ENCODE results near the gene SLC9A8. TPM values are rescaled to one million over a fixed set of nuclear protein-coding genes. Genes with fewer than 3 reads are reported as not detected.
"Not testable (repeated sequence)": the region's sequence is repeated elsewhere in the genome, so short reads cannot be mapped to it uniquely, and the experiment has no call there.

SLC9A8 gene
- total RNA-seq, 2 experiments from 2014 or later, result 22.0 to 30.3 TPM

DNA sequence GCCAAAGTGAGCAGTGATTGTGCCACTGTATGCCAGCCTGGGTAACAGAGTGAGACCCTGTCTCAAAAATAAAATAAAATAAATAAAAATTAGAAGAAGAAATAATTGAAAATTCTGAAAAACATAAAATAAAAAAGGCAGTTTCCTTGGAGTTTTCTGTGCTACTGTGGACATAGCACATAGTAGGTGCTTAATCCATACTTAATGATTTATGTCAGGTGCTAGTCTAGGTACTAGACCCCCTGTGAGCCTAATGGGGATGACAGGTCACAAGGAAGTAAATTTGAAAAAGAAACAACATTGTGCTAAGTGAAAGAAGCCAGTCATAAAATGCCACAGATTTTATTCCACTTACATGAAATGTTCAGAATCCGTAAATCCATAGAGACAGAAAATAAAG, 9.2 kb upstream of the SLC9A8 start:
- Histone ChIP-seq H3K9me3 (ENCODE audit: low read length) (no peaks in the 10 kb centered on the region), H3K27ac (ENCODE audit: low read depth, low read length, poor library complexity, severe bottlenecking) (no peak overlapping the region), H3K4me3 (ENCODE audit: low read depth, low read length, poor library complexity, severe bottlenecking) (no peak overlapping the region), H2AFZ (ENCODE audit: low read length) (no peak overlapping the region), H3K36me3 (ENCODE audit: insufficient read depth, low read length) (no peaks in the 10 kb centered on the region), H4K20me1 (ENCODE audit: insufficient read depth, low read length) (no peaks in the 10 kb centered on the region), H3K4me1 (ENCODE audit: insufficient read depth, low read length, poor library complexity, severe bottlenecking) (peaks cover 38% of the 10 kb centered on the region), H3K4me2 (ENCODE audit: low read length) (no peak overlapping the region), H3K79me2 (ENCODE audit: insufficient read depth, low read depth, low read length) (no peaks in the 10 kb centered on the region), H3K9me2 (ENCODE audit: insufficient read depth, low read length) (no peaks in the 10 kb centered on the region)
- BruUV-seq (replicated peaks), result no TSS peak
- CTCF ChIA-PET (ENCODE audit: unreplicated experiment), result no interaction called here
- POLR2A ChIA-PET, result no interaction called here
- TF ChIP-seq, protein P1, sequence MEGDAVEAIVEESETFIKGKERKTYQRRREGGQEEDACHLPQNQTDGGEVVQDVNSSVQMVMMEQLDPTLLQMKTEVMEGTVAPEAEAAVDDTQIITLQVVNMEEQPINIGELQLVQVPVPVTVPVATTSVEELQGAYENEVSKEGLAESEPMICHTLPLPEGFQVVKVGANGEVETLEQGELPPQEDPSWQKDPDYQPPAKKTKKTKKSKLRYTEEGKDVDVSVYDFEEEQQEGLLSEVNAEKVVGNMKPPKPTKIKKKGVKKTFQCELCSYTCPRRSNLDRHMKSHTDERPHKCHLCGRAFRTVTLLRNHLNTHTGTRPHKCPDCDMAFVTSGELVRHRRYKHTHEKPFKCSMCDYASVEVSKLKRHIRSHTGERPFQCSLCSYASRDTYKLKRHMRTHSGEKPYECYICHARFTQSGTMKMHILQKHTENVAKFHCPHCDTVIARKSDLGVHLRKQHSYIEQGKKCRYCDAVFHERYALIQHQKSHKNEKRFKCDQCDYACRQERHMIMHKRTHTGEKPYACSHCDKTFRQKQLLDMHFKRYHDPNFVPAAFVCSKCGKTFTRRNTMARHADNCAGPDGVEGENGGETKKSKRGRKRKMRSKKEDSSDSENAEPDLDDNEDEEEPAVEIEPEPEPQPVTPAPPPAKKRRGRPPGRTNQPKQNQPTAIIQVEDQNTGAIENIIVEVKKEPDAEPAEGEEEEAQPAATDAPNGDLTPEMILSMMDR (conservative IDR thresholded peaks at IDR 0.05; ENCODE audit: low read length), result no peak
- TF ChIP-seq EZH2phosphoT487 (IDR thresholded peaks at IDR 0.05; ENCODE audit: borderline replicate concordance, low read depth, low read length), result no peak
- intact Hi-C loops (cut with micrococcal nuclease; ENCODE audit: unreplicated experiment), result loop anchor here (5.0 kb wide), 2 partner anchors 176 to 191 kb away; no protein-coding TSS in a partner anchor
- no peak for DNase-seq (ENCODE audit: low spot score)

DNA sequence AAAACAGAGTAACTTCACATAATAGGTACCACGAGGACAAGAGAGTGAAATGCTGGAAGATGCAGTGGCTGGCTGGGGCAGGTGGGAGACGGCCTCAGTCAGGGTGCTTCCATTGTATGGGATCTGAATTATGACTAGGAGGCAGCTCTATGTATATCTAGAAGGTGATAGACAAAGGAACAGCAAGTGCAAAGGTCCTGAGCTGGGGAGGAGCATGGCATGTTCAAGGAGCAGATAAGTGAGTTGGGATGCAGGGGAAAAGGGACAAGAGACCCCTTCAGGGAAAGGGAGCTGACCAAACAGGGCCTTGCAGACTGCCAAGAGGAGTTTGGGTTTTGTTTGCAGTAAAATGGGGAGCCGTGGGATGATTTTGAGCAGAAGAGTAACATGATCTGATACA, 8.3 kb upstream of the SLC9A8 start:
- POLR2A ChIA-PET, result no interaction called here
- H3K27ac ChIP-seq (ENCODE audit: low read depth, low read length, poor library complexity, severe bottlenecking), result no peak overlapping the region
- H3K4me1 ChIP-seq (ENCODE audit: insufficient read depth, low read length, poor library complexity, severe bottlenecking), result peaks cover 42% of the 10 kb centered on the region
- no peak overlapping the region for H3K4me2 ChIP-seq (ENCODE audit: low read length)
- no peaks in the 10 kb centered on the region for H3K9me3 ChIP-seq (ENCODE audit: low read length)
- no peak for DNase-seq (ENCODE audit: low spot score)
- no peaks in the 10 kb centered on the region for H3K9me2 ChIP-seq (ENCODE audit: insufficient read depth, low read length)
- intact Hi-C loops (cut with micrococcal nuclease; ENCODE audit: unreplicated experiment), result loop anchor here (5.0 kb wide), 2 partner anchors 177 to 192 kb away; no protein-coding TSS in a partner anchor
- H4K20me1 ChIP-seq (ENCODE audit: insufficient read depth, low read length), result no peaks in the 10 kb centered on the region
- H3K36me3 ChIP-seq (ENCODE audit: insufficient read depth, low read length), result no peaks in the 10 kb centered on the region
- no peak overlapping the region for H2AFZ ChIP-seq (ENCODE audit: low read length)
- no peaks in the 10 kb centered on the region for H3K79me2 ChIP-seq (ENCODE audit: insufficient read depth, low read depth, low read length)
- no peak overlapping the region for H3K4me3 ChIP-seq (ENCODE audit: low read depth, low read length, poor library complexity, severe bottlenecking)
- TF ChIP-seq EZH2phosphoT487 (IDR thresholded peaks at IDR 0.05; ENCODE audit: borderline replicate concordance, low read depth, low read length), result no peak
- TF ChIP-seq, protein P1 (conservative IDR thresholded peaks at IDR 0.05; ENCODE audit: low read length), result no peak
- no TSS peak for BruUV-seq (replicated peaks)
- CTCF ChIA-PET (ENCODE audit: unreplicated experiment), result no interaction called here

GRCh38 chr20:49805224-49805876, 7.3 kb upstream of the SLC9A8 start:
- not testable (repeated sequence) for BruUV-seq (replicated peaks)

More at GRCh38 chr20:49805224-49805876, 7.3 kb upstream of the SLC9A8 start:
- H3K9me3 ChIP-seq (ENCODE audit: low read length); H3K4me3 ChIP-seq (ENCODE audit: low read depth, low read length, poor library complexity, severe bottlenecking); H3K27ac ChIP-seq (ENCODE audit: low read depth, low read length, poor library complexity, severe bottlenecking); H3K36me3 ChIP-seq (ENCODE audit: insufficient read depth, low read length); H3K79me2 ChIP-seq (ENCODE audit: insufficient read depth, low read depth, low read length); CTCF ChIA-PET (ENCODE audit: unreplicated experiment); intact Hi-C loops (cut with micrococcal nuclease; ENCODE audit: unreplicated experiment); H4K20me1 ChIP-seq (ENCODE audit: insufficient read depth, low read length); H3K9me2 ChIP-seq (ENCODE audit: insufficient read depth, low read length): not testable (repeated sequence)
- peaks cover 43% of the 10 kb centered on the region for H3K4me1 ChIP-seq (ENCODE audit: insufficient read depth, low read length, poor library complexity, severe bottlenecking)
- POLR2A ChIA-PET, result interaction anchor here (0.6 kb wide), 1 partner anchor 81 kb away, joined by 3 read pairs; no protein-coding TSS in a partner anchor
- H2AFZ ChIP-seq (ENCODE audit: low read length), result peak overlapping the region; percentile 66
- H3K4me2 ChIP-seq (ENCODE audit: low read length), result peak overlapping the region; percentile 1; the same call in 1 of the 2 replicates
- peak; percentile 51 for DNase-seq (ENCODE audit: low spot score)

Measured in OCI-LY7 (cell line).